Panc1 (cell line): ENCODE results near the gene DCAF16. TPM values are rescaled to one million over a fixed set of nuclear protein-coding genes. Genes with fewer than 3 reads are reported as not detected.
A peak's percentile ranks its signal among the peaks of the same experiment; 100 is the strongest.

Experiments
- ATAC-seq: fragments of 200-7000 bp; cut with Tn5 transposase; 2 replicates; pipeline ENCODE4 v1.9.1; 2020; ENCODE audit warnings: mild to moderate bottlenecking, moderate library complexity
- BruUV-seq: library from RNA; stranded (reverse); fragments of 400-500 nt; replicated peaks from 2 replicates; lab custom pipeline; 2021; lab: Mats Ljungman, UMichigan
- CTCF ChIA-PET: fragments of 300-600 bp; sonication (Branson Sonifier 250); formaldehyde crosslinking; loops from one replicate; lab custom pipeline; 2022; ENCODE audit warnings: antibody characterized with exemption; lab: Charles Lee
- POLR2A ChIA-PET: fragments of 300-600 bp; sonication (Branson Sonifier 250); formaldehyde crosslinking; loops from one replicate; lab custom pipeline; 2022; ENCODE audit warnings: antibody characterized with exemption; lab: Charles Lee
- DNase-seq: peaks from one replicate; pipeline ENCODE4 v3.0.0-alpha.2; 2010; ENCODE audit warnings: low read depth, low spot score
- H3K27ac ChIP-seq: 2 replicates; pipeline ENCODE4 v1.5.1; 2011; ENCODE audit warnings: mild to moderate bottlenecking, low read length, inconsistent platforms
- H3K27me3 ChIP-seq: fragments of 200-500 bp; sonication (Bioruptor generic); 2 replicates; pipeline ENCODE4 v1.6.0; 2014; ENCODE audit warnings: low read length, inconsistent platforms; ENCODE audit not compliant: control insufficient read depth, insufficient read depth
- H3K36me3 ChIP-seq: fragments of 200-500 bp; sonication (Bioruptor generic); 2 replicates; pipeline ENCODE4 v1.5.1; 2014; ENCODE audit warnings: inconsistent platforms, mild to moderate bottlenecking, low read length, moderate library complexity; ENCODE audit not compliant: control insufficient read depth, insufficient read depth
- H3K4me1 ChIP-seq: 2 replicates; pipeline ENCODE4 v1.5.1; 2011; ENCODE audit warnings: inconsistent platforms, mild to moderate bottlenecking, low read length, moderate library complexity; ENCODE audit not compliant: control insufficient read depth, insufficient read depth
- H3K4me3 ChIP-seq, 2 experiments: 2 replicates each; pipeline ENCODE4 v1.5.1; 2011 to 2012; ENCODE audit warnings: low read depth in 2 of 2, low read length in 2 of 2, mild to moderate bottlenecking in 2 of 2, inconsistent platforms in 1 of 2, moderate library complexity in 1 of 2
- H3K9me3 ChIP-seq: fragments of 200-500 bp; sonication (Bioruptor generic); 2 replicates; pipeline ENCODE4 v1.5.1; 2014; ENCODE audit warnings: low read depth, mild to moderate bottlenecking, inconsistent platforms, low read length, moderate library complexity; ENCODE audit not compliant: control insufficient read depth, insufficient read depth
- POLR2AphosphoS5 ChIP-seq: IDR thresholded peaks from 2 replicates; pipeline ENCODE4 v1.6.1; 2012; ENCODE audit warnings: mild to moderate bottlenecking, low read depth, low read length, moderate library complexity
- SIN3A ChIP-seq: IDR thresholded peaks from 2 replicates; pipeline ENCODE4 v1.6.1; 2012; ENCODE audit warnings: low read depth, mild to moderate bottlenecking, low read length, moderate library complexity, borderline replicate concordance; ENCODE audit not compliant: insufficient read depth
- TCF7L2 ChIP-seq: IDR thresholded peaks from 2 replicates; pipeline ENCODE4 v1.6.1; 2011; ENCODE audit warnings: mild to moderate bottlenecking, low read depth, low read length, inconsistent platforms
- in situ Hi-C: cut with HindIII; loops from 2 replicates; pipeline ENCODE4 v1.10.0; 2016; ENCODE audit warnings: low sequenced_read_pairs, low pct_unique_long_range_greater_than_20kb
- intact Hi-C: fragments of 100-400 bp; cut with micrococcal nuclease; formaldehyde crosslinking; loops from one replicate; pipeline ENCODE4 v1.10.0; 2022; ENCODE audit not compliant: unreplicated experiment
- total RNA-seq: library from RNA; stranded (reverse); gene quantifications from one replicate; pipeline ENCODE4 v1.2.1, GENCODE V29; 2021; ENCODE audit not compliant: unreplicated experiment
- TF ChIP-seq, protein P1 (sequence below), 2 experiments: IDR thresholded peaks; 2 replicates each; pipeline ENCODE4 v1.6.1; 2011 to 2012; ENCODE audit warnings: low read depth in 2 of 2, control low read depth in 1 of 2, low read length in 1 of 2, mild to moderate bottlenecking in 1 of 2, moderate library complexity in 1 of 2; ENCODE audit not compliant: insufficient read depth in 1 of 2
- TF ChIP-seq, protein P2 (sequence below): fragments of 450-650 bp; IDR thresholded peaks from 2 replicates; pipeline ENCODE4 v1.5.1; 2017; ENCODE audit warnings: mild to moderate bottlenecking

DCAF16 gene
- total RNA-seq, 1 experiment from 2014 or later, result 28.6 TPM

- ATAC-seq, result no peak
- in situ Hi-C loops (no loop called here), intact Hi-C loops (no loop called here)
- Histone ChIP-seq H3K4me1 (no peaks in the 10 kb centered on the region; the same call in 1 of the 2 replicates), H3K27me3 (no peaks in the 10 kb centered on the region), H3K27ac (peak overlapping the region; percentile 79), H3K4me3 (0 out of 4 replicates have a peak overlapping the region, but pooled peaks of 1 of the 2 experiments have one; percentile 14), H3K36me3 (peaks cover 14% of the 10 kb centered on the region), H3K9me3 (no peaks in the 10 kb centered on the region)
- ChIA-PET POLR2A (no interaction called here), CTCF (no interaction called here)
- no peak for DNase-seq
- no TSS peak for BruUV-seq
- TF ChIP-seq TCF7L2 (no peak), POLR2AphosphoS5 (no peak), SIN3A (no peak)
- TF ChIP-seq, protein P1, sequence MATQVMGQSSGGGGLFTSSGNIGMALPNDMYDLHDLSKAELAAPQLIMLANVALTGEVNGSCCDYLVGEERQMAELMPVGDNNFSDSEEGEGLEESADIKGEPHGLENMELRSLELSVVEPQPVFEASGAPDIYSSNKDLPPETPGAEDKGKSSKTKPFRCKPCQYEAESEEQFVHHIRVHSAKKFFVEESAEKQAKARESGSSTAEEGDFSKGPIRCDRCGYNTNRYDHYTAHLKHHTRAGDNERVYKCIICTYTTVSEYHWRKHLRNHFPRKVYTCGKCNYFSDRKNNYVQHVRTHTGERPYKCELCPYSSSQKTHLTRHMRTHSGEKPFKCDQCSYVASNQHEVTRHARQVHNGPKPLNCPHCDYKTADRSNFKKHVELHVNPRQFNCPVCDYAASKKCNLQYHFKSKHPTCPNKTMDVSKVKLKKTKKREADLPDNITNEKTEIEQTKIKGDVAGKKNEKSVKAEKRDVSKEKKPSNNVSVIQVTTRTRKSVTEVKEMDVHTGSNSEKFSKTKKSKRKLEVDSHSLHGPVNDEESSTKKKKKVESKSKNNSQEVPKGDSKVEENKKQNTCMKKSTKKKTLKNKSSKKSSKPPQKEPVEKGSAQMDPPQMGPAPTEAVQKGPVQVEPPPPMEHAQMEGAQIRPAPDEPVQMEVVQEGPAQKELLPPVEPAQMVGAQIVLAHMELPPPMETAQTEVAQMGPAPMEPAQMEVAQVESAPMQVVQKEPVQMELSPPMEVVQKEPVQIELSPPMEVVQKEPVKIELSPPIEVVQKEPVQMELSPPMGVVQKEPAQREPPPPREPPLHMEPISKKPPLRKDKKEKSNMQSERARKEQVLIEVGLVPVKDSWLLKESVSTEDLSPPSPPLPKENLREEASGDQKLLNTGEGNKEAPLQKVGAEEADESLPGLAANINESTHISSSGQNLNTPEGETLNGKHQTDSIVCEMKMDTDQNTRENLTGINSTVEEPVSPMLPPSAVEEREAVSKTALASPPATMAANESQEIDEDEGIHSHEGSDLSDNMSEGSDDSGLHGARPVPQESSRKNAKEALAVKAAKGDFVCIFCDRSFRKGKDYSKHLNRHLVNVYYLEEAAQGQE (IDR thresholded peaks at IDR 0.05; ENCODE audit: insufficient read depth in 1 of 2, low read depth in 2 of 2, low read length in 1 of 2), result no peak
- TF ChIP-seq, protein P2, sequence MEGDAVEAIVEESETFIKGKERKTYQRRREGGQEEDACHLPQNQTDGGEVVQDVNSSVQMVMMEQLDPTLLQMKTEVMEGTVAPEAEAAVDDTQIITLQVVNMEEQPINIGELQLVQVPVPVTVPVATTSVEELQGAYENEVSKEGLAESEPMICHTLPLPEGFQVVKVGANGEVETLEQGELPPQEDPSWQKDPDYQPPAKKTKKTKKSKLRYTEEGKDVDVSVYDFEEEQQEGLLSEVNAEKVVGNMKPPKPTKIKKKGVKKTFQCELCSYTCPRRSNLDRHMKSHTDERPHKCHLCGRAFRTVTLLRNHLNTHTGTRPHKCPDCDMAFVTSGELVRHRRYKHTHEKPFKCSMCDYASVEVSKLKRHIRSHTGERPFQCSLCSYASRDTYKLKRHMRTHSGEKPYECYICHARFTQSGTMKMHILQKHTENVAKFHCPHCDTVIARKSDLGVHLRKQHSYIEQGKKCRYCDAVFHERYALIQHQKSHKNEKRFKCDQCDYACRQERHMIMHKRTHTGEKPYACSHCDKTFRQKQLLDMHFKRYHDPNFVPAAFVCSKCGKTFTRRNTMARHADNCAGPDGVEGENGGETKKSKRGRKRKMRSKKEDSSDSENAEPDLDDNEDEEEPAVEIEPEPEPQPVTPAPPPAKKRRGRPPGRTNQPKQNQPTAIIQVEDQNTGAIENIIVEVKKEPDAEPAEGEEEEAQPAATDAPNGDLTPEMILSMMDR, result no peak
These were observed 3.6 kb upstream of the DCAF16 start for GRCh38 chr4:17814140-17814539.

DNA sequence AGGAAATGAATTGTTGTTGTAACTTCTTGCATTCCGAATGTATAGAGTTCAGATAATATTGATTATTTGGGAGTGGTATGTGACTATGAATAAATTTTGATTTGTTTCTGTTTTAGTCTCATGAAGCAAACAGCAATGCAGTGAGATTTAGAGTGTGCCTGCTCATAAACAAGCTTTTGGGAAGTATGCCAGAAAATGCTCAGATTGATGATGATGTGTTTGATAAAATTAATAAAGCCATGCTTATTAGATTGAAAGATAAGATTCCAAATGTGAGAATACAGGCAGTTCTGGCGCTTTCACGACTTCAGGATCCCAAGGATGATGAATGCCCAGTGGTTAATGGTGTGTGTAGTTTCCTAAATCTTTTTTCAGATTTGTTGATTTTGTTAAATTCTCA lies 2.2 kb upstream of the DCAF16 start:
- H3K9me3 ChIP-seq, result no peaks in the 10 kb centered on the region
- in situ Hi-C loops, result no loop called here
- DNase-seq (no peak), ATAC-seq (no peak)
- H3K4me1 ChIP-seq, result peaks cover 5% of the 10 kb centered on the region
- ChIA-PET POLR2A (no interaction called here), CTCF (no interaction called here)
- peaks cover 9% of the 10 kb centered on the region for H3K36me3 ChIP-seq
- TF ChIP-seq, protein P2, result no peak
- TF ChIP-seq POLR2AphosphoS5 (no peak), TCF7L2 (no peak), SIN3A (no peak)
- TF ChIP-seq, protein P1 (IDR thresholded peaks at IDR 0.05; ENCODE audit: insufficient read depth in 1 of 2, low read depth in 2 of 2, low read length in 1 of 2), result no peak
- H3K27me3 ChIP-seq, result no peaks in the 10 kb centered on the region
- H3K27ac ChIP-seq, result peak overlapping the region; percentile 93
- H3K4me3 ChIP-seq, result peak overlapping the region; percentile 69 to 89
- intact Hi-C loops, result no loop called here
- no TSS peak for BruUV-seq
